ENCODE measurements around the gene PLXNA1. TPM values are rescaled to one million over a fixed set of nuclear protein-coding genes. Genes with fewer than 3 reads are reported as not detected.
A peak's percentile ranks its signal among the peaks of the same experiment; 100 is the strongest.

PLXNA1 gene
- total and polyA plus RNA-seq, 7 donors = 7.7 to 20.1 (median 15.2) TPM

- Histone ChIP-seq H3K9me3 (no peaks in the 10 kb centered on the region), H3K36me3 (ENCODE audit: insufficient read depth in 1 of 2, low read depth in 1 of 2) (no peaks in the 10 kb centered on the region), H3K27me3 (ENCODE audit: insufficient read depth in 3 of 3, low read length in 2 of 3) (no peaks in the 10 kb centered on the region), H3K4me1 (peaks cover 11% of the 10 kb centered on the region), H3K4me3 (peak overlapping the region; percentile 64), H3K27ac (peak overlapping the region; percentile 62)
- 17 to 22% (median 17%) methylated on average over 12 of the region's 12 CpGs for WGBS, 3 donors
- no peak for ATAC-seq
- intact Hi-C loops (cut with DNase I) = loop anchor here (1.0 to 10.0 kb wide), 6 partner anchors 195 to 565 kb away; no protein-coding TSS in a partner anchor
- DNase-seq = peak in 1 of 2 donors; percentile 53
- TF ChIP-seq, protein P1, sequence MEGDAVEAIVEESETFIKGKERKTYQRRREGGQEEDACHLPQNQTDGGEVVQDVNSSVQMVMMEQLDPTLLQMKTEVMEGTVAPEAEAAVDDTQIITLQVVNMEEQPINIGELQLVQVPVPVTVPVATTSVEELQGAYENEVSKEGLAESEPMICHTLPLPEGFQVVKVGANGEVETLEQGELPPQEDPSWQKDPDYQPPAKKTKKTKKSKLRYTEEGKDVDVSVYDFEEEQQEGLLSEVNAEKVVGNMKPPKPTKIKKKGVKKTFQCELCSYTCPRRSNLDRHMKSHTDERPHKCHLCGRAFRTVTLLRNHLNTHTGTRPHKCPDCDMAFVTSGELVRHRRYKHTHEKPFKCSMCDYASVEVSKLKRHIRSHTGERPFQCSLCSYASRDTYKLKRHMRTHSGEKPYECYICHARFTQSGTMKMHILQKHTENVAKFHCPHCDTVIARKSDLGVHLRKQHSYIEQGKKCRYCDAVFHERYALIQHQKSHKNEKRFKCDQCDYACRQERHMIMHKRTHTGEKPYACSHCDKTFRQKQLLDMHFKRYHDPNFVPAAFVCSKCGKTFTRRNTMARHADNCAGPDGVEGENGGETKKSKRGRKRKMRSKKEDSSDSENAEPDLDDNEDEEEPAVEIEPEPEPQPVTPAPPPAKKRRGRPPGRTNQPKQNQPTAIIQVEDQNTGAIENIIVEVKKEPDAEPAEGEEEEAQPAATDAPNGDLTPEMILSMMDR (IDR thresholded peaks at IDR 0.05) = no peak
These were observed 817 bp upstream of the PLXNA1 start for GRCh38 chr3:126982126-126982470.

DNA sequence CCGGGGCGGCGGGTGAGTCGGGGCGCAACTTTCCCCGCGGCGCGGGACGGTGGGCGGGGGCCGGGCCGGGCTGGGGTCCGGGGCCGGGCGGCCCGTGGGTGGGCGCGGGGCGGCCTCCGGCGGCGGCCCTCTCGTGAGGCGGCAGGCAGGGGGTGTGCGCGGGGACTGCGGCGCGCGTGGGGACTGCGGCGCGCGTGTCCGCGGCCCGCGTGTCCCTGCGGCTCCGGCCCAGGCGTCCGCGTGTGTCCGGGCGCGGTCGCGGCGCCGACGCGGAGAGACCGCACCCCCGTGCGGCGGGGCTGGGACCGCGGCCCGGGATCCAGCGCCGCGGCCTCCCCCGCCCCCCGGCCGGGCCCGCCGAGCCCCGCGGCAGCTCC is 349 bp downstream of the PLXNA1 start:
- no peaks in the 10 kb centered on the region for H3K9me3 ChIP-seq
- H3K4me1 ChIP-seq = peaks cover 11% of the 10 kb centered on the region
- TF ChIP-seq, protein P1 (IDR thresholded peaks at IDR 0.05) = no peak
- peak overlapping the region; percentile 80 for H3K4me3 ChIP-seq
- DNase-seq = no peak
- intact Hi-C loops (cut with DNase I) = loop anchor here (2.0 to 10.0 kb wide), 5 partner anchors 194 to 564 kb away; no protein-coding TSS in a partner anchor
- 0% methylated on average over 4 to 59 of the region's 70 CpGs for WGBS, 3 donors
- peak in 3 of 4 donors; percentile 23 to 32 (median 25) for ATAC-seq
- H3K36me3 ChIP-seq (ENCODE audit: insufficient read depth in 1 of 2, low read depth in 1 of 2) = no peaks in the 10 kb centered on the region
- no peak overlapping the region for H3K27ac ChIP-seq
- no peaks in the 10 kb centered on the region for H3K27me3 ChIP-seq (ENCODE audit: insufficient read depth in 3 of 3, low read length in 2 of 3)

DNA sequence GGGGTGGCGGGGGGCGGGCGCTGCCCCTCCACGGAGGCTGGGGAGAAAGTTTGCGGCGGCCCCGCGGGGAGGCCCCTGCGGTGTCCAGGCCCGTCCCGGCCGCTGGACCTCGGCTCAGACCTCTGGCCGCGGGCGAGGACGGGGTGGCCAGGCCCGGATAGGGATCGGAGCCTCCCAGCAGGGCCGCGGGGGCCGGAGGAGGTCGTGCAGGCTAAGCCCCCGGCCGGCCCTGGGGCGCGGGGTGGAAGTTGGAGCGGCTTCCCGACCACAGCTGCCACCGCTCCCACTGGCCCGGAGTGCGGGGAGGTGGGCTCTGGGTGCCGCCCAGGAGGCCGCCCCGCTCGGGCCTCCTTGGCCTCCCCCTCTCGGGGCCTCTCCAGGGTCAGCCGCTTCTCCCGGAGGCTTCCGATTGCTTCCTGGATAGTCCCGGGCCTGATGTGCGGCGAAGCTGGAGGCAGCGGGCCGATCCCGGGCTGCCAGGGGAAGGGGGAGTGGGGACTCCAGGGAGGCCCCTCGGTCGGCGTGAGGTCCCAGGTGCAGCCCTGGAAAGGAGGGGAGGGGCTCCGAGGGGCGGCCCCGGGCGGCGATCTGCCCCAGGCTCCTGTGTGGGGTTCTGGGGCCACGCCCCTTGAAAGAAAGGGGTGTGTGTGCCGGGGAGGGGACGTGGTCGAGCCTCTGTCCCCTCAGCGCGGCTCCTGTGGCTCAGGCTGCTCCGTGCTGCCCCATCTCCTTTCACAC is 907 bp downstream of the PLXNA1 start:
- Histone ChIP-seq H3K4me3 (peak overlapping the region; percentile 80), H3K27ac (peak overlapping the region; percentile 16), H3K27me3 (ENCODE audit: insufficient read depth in 3 of 3, low read length in 2 of 3) (no peaks in the 10 kb centered on the region), H3K36me3 (ENCODE audit: insufficient read depth in 1 of 2, low read depth in 1 of 2) (peaks cover 0 to 4% of the 10 kb centered on the region in 2 donors), H3K9me3 (no peaks in the 10 kb centered on the region), H3K4me1 (peaks cover 11% of the 10 kb centered on the region)
- TF ChIP-seq, protein P1 (IDR thresholded peaks at IDR 0.05) = no peak
- no peak for DNase-seq
- WGBS, 3 donors = 7 to 12% (median 10%) methylated on average over 32 to 61 of the region's 61 CpGs
- peak in 3 of 4 donors; percentile 16 to 21 (median 19) for ATAC-seq
- intact Hi-C loops (cut with DNase I) = loop anchor here (1.0 to 10.0 kb wide), 6 partner anchors 193 to 563 kb away; no protein-coding TSS in a partner anchor

DNA sequence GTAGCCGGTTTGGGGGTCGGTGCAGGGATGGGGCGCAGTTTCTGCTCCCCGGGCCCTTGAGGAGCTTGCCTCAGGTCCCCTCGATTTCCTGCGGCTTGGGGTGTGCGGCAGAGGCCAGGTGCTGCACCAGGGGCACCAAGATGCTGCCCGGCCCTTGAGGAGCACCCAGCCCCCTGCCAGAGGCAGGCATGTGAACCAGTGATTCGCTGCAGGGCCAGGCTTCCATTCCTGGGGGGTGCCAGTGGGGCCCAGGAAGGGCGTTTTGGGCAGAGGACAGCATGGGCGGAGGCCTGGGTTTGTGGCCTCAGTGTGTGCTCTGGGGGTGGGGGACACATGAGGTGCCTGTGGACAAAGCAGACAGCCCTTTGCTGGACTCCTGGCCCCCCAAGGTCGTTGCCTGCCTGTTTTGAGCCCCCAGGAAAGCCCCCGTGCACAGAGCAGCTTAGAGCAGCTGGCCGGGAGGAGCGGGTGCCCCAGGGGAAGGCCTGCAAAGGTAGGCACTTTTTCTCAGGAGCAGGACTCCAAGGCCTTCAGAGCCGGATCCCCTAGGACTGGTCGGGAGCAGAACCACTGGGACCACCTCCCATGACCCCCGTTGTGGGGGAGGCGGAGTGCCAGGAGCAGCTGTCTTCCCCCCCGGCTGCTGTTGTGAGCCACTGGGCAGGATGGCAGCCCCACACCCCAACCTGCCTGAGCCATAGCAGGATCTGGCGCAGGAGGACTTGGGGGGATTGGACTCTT is 1.6 kb downstream of the PLXNA1 start:
- Histone ChIP-seq H3K4me3 (peak overlapping the region; percentile 80), H3K9me3 (no peaks in the 10 kb centered on the region), H3K36me3 (ENCODE audit: insufficient read depth in 1 of 2, low read depth in 1 of 2) (peaks cover 0 to 11% of the 10 kb centered on the region in 2 donors), H3K27me3 (ENCODE audit: insufficient read depth in 3 of 3, low read length in 2 of 3) (no peaks in the 10 kb centered on the region), H3K27ac (peak overlapping the region; percentile 16), H3K4me1 (peaks cover 11% of the 10 kb centered on the region)
- TF ChIP-seq, protein P1 (IDR thresholded peaks at IDR 0.05) = no peak
- no peak for DNase-seq
- WGBS, 3 donors = 65 to 67% (median 66%) methylated on average over 21 of the region's 21 CpGs
- intact Hi-C loops (cut with DNase I) = loop anchor here (1.0 to 10.0 kb wide), 5 partner anchors 193 to 563 kb away; no protein-coding TSS in a partner anchor
- ATAC-seq = no peak

Measured in psoas muscle (tissue), 8 donors.